Omental fat pad (tissue), 4 donors: ENCODE results near the gene FLII. TPM values are rescaled to one million over a fixed set of nuclear protein-coding genes. Genes with fewer than 3 reads are reported as not detected.

Experiments used
- ATAC-seq: fragments of 150-250 bp; one replicate; pipeline ENCODE4 v1.9.1; 2016; ENCODE audit warnings: mild to moderate bottlenecking, moderate library complexity; ENCODE audit not compliant: low FRiP score
- DNase-seq: peaks from one replicate; pipeline ENCODE4 v3.0.0-alpha.2; 2019; ENCODE audit warnings: low spot score
- CTCF ChIP-seq, 3 donors: fragments of 450-650 bp; IDR thresholded peaks; one replicate each; pipeline ENCODE4 v1.5.1; 2016 to 2017; ENCODE audit warnings: antibody characterized with exemption in 3 of 3, mild to moderate bottlenecking in 3 of 3, moderate library complexity in 2 of 3
- total RNA-seq, 4 donors: library from RNA; depleted of rRNA; stranded (reverse); fragments of >200 nt; gene quantifications; one replicate each; pipeline ENCODE4 v1.1.0, GENCODE V29; 2016

Gene FLII
- total RNA-seq, 4 donors from 2014 or later = 198 to 328 (median 324) TPM

GRCh38 chr17:18229254-18229653 lies 29.3 kb downstream of the FLII start:
- no peak for ATAC-seq
- no peak for DNase-seq
- TF ChIP-seq CTCF (IDR thresholded peaks at IDR 0.05) = no peak

GRCh38 chr17:18228176-18228682 lies 30.3 kb downstream of the FLII start:
- TF ChIP-seq CTCF (IDR thresholded peaks at IDR 0.05) = no peak
- DNase-seq (no peak), ATAC-seq (no peak)

- DNase-seq (no peak), ATAC-seq (no peak)
- no peak for TF ChIP-seq CTCF (IDR thresholded peaks at IDR 0.05)
These were observed 30.9 kb downstream of the FLII start for GRCh38 chr17:18227635-18228034.

GRCh38 chr17:18226284-18226945 lies 32.1 kb downstream of the FLII start:
- ATAC-seq = no peak
- no peak for TF ChIP-seq CTCF (IDR thresholded peaks at IDR 0.05)
- DNase-seq = no peak

GRCh38 chr17:18225642-18226283 lies 32.8 kb downstream of the FLII start:
- no peak for TF ChIP-seq CTCF (IDR thresholded peaks at IDR 0.05)
- DNase-seq = no peak
- ATAC-seq = peak; percentile 37

GRCh38 chr17:18225121-18225641 lies 33.4 kb downstream of the FLII start, which contains the start of gene LLGL1:
LLGL1 (plus strand) TSS chr17:18225635; CDS start chr17:18225683, 48 bp downstream.
- TF ChIP-seq CTCF (IDR thresholded peaks at IDR 0.05) = no peak
- peak; percentile 96 for ATAC-seq
- peak; percentile 91 for DNase-seq
